COLO829 (cell line): Measurements from ENCODE around the gene PLEKHO2.
"Not testable (repeated sequence)": the region's sequence is repeated elsewhere in the genome, so short reads cannot be mapped to it uniquely, and the experiment has no call there.

ENCODE experiments used
- DNase-seq: peaks from one replicate; pipeline ENCODE4 v3.0.0; 2012; ENCODE audit warnings: low spot score

PLEKHO2 gene, protein sequence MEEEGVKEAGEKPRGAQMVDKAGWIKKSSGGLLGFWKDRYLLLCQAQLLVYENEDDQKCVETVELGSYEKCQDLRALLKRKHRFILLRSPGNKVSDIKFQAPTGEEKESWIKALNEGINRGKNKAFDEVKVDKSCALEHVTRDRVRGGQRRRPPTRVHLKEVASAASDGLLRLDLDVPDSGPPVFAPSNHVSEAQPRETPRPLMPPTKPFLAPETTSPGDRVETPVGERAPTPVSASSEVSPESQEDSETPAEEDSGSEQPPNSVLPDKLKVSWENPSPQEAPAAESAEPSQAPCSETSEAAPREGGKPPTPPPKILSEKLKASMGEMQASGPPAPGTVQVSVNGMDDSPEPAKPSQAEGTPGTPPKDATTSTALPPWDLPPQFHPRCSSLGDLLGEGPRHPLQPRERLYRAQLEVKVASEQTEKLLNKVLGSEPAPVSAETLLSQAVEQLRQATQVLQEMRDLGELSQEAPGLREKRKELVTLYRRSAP

DNA sequence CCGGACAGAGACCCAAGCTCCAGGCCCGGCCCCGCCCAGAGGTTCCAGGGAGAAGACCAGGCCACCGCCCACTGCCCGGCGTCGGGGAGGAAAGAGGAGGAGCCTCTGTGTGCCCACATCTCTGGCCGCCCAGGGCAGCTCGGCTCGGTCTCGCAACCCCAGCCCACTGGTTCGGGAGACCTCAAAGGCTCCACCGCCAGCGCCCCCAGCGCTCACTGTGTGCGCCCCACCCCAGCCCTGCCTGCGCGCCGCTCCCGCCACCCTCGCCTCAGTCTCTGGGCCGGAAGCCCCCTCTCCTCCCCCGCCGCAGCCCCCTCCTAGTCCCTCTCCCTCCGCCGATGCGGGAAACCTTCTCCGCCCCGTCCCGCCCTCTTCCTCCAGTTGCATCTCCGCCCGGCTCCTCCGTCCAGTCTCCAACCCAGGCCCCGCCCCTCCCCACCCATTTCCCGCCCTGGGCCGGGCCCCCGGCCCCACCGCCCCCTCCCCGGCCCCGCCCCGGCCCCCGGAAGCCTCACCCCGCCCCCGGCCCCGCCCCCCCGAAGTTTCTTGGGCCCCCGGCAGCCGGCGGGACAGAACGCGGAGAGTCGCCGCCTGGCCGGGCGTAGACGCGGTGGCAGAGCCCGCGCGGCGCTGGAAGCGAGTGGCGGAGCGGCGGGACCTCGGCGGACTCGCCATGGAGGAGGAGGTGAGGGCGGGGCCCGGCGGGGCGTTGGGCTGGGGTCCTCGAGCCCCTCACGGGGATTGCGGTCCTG, at the start of gene PLEKHO2:
Gene PLEKHO2, plus strand, starts transcription at position 572 of the 752 bp plus-strand sequence. Its CDS starts 102 bp downstream, at position 674.
- DNase-seq: peak; percentile 93

GRCh38 chr15:64792282-64792681, 49.4 kb upstream of the PLEKHO2 start:
- DNase-seq: no peak

DNA sequence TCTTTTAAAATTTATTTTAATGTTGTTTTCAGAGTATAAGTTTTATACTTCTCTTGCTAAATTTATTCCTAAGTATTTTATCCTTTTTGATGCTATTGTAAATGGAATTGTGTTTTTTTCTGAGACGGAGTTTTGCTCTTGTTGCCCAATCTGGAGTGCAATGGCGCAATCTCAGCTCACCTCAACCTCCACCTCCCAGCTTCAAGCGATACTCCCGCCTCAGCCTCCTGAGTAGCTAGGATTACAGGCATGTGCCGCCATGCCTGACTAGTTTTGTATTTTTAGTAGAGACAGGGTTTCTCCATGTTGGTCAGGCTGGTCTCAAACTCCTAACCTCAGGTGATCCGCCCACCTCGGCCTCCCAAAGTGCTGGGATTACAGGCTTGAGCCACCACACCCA, 46.4 kb upstream of the PLEKHO2 start:
- DNase-seq: not testable (repeated sequence)

DNA sequence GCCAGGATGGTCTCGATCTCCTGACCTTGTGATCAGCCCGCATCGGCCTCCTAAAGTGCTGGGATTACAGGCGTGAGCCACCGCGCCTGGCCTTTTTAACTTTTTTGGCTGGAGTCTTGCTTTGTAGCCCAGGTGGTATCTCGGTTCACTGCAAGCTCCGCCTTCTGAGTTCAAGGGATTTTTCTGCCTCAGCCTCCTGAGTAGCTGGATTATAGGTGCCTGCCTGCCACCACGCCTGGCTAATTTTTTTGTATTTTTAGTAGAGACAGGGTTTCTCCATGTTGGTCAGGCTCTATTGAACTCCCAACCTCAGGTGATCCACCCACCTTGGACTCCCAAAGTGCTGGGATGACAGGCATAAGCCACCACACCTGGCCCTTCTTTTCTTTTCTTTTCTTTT, 45.8 kb upstream of the PLEKHO2 start:
- DNase-seq: not testable (repeated sequence)

- not testable (repeated sequence) for DNase-seq
Measured at GRCh38 chr15:64798905-64799304, 42.8 kb upstream of the PLEKHO2 start.

DNA sequence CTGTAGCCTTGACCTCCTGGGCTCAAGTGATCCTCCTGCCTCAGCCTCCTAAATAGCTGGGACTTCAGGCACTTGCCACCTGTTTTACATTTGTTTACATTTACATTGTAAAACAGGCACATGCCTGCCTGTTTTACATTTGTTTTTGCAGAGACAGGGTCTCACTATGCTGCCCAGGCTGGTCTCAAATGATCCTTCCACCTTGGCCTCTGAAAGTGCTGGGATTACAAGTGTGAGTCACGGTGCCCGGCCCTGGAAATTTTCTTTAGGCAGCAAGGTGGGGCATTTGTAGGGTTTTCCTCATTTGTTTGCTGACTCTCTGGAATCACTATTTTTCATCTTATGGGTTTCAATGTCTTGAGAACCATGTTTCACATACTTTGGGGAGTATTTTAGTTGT, 41.2 kb upstream of the PLEKHO2 start:
- DNase-seq: no peak

- no peak for DNase-seq
Measured at GRCh38 chr15:64803526-64803925, 38.2 kb upstream of the PLEKHO2 start.

- DNase-seq: no peak
Measured at GRCh38 chr15:64804619-64805018, 37.1 kb upstream of the PLEKHO2 start.

DNA sequence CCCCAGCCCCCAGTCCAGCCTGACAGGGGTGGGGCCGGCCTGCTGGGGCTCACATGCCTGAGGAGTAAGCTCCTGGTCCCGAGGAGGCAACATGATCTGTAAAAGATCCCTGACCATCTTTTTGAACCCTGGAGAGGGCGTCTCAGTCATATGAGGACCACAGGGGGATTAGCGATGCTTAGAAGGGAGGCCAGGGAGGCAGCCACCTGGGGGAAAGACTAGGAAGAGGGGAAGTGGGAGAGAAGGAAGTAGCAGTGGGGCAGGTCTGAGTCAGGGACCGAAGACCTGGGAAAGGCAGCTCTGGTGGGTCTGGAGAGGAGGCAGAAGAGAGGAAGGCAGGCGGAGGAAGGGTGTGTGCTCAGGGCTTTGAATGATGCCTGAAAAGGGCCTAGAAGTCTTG, 35.2 kb upstream of the PLEKHO2 start:
- no peak for DNase-seq

GRCh38 chr15:64807051-64807749, 34.5 kb upstream of the PLEKHO2 start:
- no peak for DNase-seq

DNA sequence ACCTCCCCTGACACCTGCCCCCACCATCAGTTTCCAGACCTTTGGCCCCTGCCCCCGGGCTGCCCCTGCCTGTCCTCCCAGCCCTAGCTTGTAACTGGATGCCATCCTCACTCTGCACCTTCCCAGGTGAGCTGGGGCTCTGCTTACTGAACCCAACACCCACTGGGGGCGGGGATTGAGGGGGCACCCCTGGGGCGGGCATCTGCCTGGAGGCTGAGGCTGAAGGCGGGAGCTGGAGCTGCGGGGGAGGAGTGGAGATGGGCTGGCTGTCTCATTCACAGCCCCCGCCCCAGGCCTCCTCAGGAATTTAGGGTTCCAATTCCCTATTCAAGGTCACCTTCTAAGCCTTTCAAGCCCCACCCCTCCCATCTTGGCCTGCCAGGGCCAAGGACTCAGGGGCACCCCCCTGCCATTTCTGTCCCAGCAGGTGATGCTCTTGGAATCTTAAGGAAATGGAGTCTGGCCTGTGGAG, 33.9 kb upstream of the PLEKHO2 start:
- no peak for DNase-seq

GRCh38 chr15:64808785-64809453, 32.8 kb upstream of the PLEKHO2 start:
- DNase-seq: no peak

GRCh38 chr15:64809649-64810496, 31.8 kb upstream of the PLEKHO2 start:
- peak; percentile 69 for DNase-seq

DNA sequence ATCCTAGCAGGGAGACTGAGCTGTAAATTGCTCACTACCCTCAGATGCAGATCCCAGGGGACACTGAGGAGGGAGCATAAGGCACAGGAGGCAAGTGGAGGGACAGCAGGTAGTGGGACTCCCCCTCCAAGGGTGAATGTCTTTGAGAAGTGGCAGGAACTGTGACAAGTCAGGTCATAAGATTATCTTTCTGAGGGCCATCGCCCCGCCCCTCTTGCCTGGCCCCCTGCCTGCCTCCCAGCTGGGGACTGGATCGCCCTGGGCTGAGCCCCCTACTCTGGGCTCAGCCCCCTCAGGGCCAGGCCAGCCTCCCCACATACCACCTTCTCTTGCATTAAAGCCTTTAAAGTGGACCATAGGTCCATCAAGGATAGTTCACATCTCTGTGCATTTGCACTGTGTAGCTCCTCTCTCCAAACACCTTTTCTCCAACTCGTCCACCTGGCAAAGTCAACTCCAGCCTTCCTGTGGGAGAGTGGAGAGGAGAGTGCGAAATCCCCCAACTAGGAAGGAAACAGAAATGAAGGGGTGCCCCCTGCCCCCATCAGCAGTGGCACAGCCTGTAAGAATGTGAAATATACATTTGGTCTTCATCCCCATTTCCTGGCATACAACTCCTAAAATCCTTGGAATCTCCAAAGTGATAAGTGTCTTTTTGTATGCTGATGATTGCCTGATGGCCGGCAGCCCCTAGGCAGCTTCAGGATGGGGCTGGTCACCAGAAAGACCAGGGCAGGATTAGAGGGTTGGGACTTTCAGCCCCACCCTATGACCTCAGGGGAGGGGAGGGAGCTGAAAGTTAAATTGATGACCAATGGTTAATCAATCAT, 31.0 kb upstream of the PLEKHO2 start:
- no peak for DNase-seq

DNA sequence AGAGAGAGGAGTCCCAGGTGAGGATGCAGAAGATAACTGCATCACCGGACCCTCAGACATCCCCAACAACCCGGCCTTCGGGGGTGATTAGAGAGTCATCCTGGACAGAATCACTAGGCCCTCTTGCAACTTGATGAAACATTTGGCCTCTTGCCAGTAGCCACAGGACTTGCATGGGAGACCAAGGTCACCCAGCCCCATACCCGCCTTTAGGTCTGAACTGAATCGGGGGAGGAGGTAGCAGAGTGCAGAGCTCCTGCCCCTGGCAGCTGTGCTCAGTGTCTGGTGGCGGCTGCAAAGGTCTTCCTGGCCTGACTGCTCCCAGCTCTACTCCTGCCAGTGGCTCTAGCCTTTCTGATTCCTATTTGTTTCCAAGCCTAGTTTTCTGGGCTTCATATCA, 28.6 kb upstream of the PLEKHO2 start:
- DNase-seq: no peak

GRCh38 chr15:64814283-64814682, 27.4 kb upstream of the PLEKHO2 start:
- DNase-seq: not testable (repeated sequence)

DNA sequence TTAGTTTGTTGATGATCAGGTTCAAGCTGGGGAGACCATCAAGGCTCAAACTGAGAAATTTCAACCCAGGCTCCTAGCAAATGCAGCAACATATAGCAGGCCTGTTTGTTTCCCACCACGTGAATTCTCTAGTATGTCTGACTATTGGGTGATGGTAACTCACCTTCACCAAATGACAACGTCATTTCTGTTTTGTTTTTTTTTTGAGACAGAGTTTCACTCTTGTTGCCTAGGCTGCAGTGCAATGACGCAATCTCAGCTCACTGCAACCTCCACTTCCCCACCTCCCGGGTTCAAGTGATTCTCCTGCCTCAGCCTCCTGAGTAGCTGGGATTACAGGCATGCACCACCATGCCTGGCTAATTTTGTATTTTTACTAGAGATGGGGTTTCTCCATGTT, 26.8 kb upstream of the PLEKHO2 start:
- DNase-seq: not testable (repeated sequence)

- no peak for DNase-seq
Measured at GRCh38 chr15:64816452-64816851, 25.3 kb upstream of the PLEKHO2 start.

DNA sequence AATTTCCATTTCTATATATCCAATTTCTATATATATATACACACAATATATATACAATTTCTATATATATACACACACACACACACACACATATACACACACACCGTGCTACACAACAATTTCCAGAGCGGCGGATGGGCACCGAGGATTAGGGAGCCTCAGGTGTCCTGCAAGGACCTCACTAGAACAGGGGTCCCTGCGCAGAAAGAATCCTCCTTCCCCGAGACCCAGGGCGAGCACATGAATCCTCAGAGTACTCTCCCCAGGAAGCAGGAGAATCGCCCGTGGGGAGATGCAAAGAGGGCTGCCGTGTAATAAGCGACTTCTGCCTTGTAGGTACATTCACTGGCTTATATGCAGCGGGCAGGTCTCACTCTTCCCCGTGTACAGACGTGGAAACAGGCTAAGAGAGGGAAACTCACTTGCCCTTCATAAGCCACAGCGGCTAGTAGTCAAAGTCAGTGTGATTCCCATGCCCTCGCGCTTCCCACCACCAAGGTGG, 16.7 kb upstream of the PLEKHO2 start:
- DNase-seq: no peak
